ENCODE results near the gene CRB2.

Gene CRB2

GRCh38 chr9:123343443-123344191 lies 12.4 kb upstream of the CRB2 start:
- DNase-seq (ENCODE audit: extremely low read depth, low read depth) = no peak
- TF ChIP-seq CTCF (IDR thresholded peaks at IDR 0.05; ENCODE audit: low read depth, low read length) = no peak

GRCh38 chr9:123344192-123344949 lies 11.6 kb upstream of the CRB2 start:
- no peak for TF ChIP-seq CTCF (IDR thresholded peaks at IDR 0.05; ENCODE audit: low read depth, low read length)
- DNase-seq (ENCODE audit: extremely low read depth, low read depth) = no peak

GRCh38 chr9:123345567-123345955 lies 10.4 kb upstream of the CRB2 start:
- no peak for DNase-seq (ENCODE audit: extremely low read depth, low read depth)
- TF ChIP-seq CTCF (IDR thresholded peaks at IDR 0.05; ENCODE audit: low read depth, low read length) = no peak

GRCh38 chr9:123346026-123346425 lies 10.0 kb upstream of the CRB2 start:
- TF ChIP-seq CTCF (IDR thresholded peaks at IDR 0.05; ENCODE audit: low read depth, low read length) = no peak
- no peak for DNase-seq (ENCODE audit: extremely low read depth, low read depth)

- no peak for TF ChIP-seq CTCF (IDR thresholded peaks at IDR 0.05; ENCODE audit: low read depth, low read length)
- no peak for DNase-seq (ENCODE audit: extremely low read depth, low read depth)
These were observed 9.2 kb upstream of the CRB2 start for GRCh38 chr9:123346826-123347225.

- DNase-seq (ENCODE audit: extremely low read depth, low read depth) = no peak
- no peak for TF ChIP-seq CTCF (IDR thresholded peaks at IDR 0.05; ENCODE audit: low read depth, low read length)
These were observed 8.5 kb upstream of the CRB2 start for GRCh38 chr9:123347289-123348060.

All from AG09319 (cell line).